ENCODE measurements around the gene SPTB.

DNA sequence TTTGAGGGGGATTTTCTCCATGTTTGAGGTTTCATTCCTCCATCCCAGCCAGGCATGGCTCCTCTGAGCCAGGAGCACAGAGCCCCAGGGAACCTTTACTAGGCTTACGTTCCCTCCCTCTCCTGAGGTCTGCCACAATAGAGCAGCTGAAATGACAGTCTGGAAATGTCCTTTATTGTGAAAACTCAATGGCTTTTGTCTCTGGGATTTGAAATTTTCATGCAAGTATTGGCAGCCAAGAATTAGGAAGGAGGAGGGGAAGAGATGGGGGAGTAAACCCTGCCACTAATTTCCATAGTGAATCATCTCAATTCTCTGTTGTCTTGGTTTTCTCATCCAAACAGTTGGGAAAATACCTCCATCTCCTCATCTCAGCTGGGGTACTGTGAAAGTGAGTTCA is 178.0 kb downstream of the SPTB start:
- TF ChIP-seq, protein P1, sequence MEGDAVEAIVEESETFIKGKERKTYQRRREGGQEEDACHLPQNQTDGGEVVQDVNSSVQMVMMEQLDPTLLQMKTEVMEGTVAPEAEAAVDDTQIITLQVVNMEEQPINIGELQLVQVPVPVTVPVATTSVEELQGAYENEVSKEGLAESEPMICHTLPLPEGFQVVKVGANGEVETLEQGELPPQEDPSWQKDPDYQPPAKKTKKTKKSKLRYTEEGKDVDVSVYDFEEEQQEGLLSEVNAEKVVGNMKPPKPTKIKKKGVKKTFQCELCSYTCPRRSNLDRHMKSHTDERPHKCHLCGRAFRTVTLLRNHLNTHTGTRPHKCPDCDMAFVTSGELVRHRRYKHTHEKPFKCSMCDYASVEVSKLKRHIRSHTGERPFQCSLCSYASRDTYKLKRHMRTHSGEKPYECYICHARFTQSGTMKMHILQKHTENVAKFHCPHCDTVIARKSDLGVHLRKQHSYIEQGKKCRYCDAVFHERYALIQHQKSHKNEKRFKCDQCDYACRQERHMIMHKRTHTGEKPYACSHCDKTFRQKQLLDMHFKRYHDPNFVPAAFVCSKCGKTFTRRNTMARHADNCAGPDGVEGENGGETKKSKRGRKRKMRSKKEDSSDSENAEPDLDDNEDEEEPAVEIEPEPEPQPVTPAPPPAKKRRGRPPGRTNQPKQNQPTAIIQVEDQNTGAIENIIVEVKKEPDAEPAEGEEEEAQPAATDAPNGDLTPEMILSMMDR (IDR thresholded peaks at IDR 0.05): no peak
- no peak for TF ChIP-seq POLR2A (IDR thresholded peaks at IDR 0.05)
- no peak for TF ChIP-seq POLR2AphosphoS5 (IDR thresholded peaks at IDR 0.05; ENCODE audit: insufficient read depth in 1 of 2, low read depth in 1 of 2)
